GM23248 (cell line): ENCODE data around the gene AGTRAP.

Source experiments
- EZH2 ChIP-seq: fragments of 200-600 bp; sonication (generic); IDR thresholded peaks from 2 replicates; pipeline ENCODE4 v1.6.1; 2018; ENCODE audit warnings: antibody characterized with exemption, mild to moderate bottlenecking; ENCODE audit not compliant: insufficient read depth, poor library complexity, severe bottlenecking
- EZH2phosphoT487 ChIP-seq: fragments of 200-600 bp; sonication (generic); IDR thresholded peaks from 2 replicates; pipeline ENCODE4 v1.6.1; 2018; ENCODE audit warnings: antibody characterized with exemption, moderate library complexity, mild to moderate bottlenecking, low read depth; ENCODE audit not compliant: insufficient read depth

DNA sequence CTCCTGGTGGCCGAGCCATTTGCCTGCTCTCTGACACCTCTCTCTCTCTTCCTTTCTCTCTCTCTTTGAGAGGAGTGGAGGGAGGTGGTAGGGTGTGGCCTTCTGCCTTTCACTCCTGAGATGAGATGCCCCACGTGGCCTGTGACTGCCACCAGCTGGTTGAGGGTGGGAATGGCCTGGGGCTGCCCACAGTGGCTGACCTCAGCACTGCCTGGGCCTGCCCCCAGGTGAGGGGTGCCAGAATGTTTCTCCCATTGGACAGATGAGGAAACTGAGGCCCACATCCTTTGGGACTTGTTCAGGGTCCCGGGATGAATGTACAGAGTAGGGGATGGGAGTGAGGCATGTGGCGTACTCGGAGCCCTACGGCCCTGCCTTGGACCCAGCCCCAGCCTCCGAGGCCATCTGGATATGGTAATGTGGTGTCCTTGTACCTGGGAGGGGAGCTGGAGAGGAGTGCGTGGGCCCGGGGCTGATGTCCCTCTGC lies 13.3 kb downstream of the AGTRAP start:
- TF ChIP-seq EZH2 = no peak
- no peak for TF ChIP-seq EZH2phosphoT487
